GM10248 (cell line): ENCODE data around the gene CACNA1G.

Experiments
- CTCF ChIA-PET: fragments of 300-600 bp; sonication (Branson Sonifier 250); formaldehyde crosslinking; extraction: SDS; loops from one replicate; lab custom pipeline; 2021; ENCODE audit warnings: antibody characterized with exemption; lab: Yijun Ruan, JAX
- POLR2A ChIA-PET: fragments of 350-650 bp; sonication (Branson Sonifier 250); formaldehyde crosslinking; extraction: SDS; loops from one replicate; lab custom pipeline; 2020; ENCODE audit warnings: antibody characterized with exemption; lab: Yijun Ruan, JAX
- DNase-seq: peaks from one replicate; pipeline ENCODE4 v3.0.0; 2012; ENCODE audit errors: extremely low spot score
- TF ChIP-seq, protein P1 (sequence below): IDR thresholded peaks from 2 replicates; pipeline ENCODE4 v1.5.1; 2012; ENCODE audit warnings: mild to moderate bottlenecking, low read depth; ENCODE audit errors: extremely low read depth, missing control alignments, control extremely low read depth

CACNA1G gene

DNA sequence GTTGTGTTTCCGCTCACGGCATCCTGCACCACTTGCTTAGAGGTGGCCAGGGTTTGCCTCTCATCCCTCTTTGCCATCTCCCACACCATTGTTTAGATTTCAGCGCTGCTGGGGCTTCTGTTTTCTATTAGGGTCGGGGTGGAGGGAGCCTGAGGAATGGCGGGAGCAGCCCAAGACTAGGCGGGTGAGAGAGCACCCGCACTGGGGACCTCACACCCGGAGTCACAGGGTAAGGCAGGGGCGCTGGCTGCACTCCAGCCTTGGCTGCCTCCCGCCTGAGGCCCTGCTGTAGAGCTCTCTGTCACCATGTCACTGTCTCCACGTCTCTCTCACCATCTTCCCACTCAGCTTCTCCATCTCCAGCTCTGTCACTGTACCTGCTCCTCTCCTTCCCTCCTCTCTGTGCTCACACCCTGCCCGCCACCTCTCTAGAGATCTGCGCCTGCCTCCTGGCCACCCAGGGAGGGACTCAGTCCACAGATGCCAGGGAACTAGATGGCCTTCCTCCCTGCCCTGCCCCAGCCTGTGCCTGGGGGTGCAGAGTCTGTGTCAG lies 41.4 kb downstream of the CACNA1G start:
- TF ChIP-seq, protein P1, sequence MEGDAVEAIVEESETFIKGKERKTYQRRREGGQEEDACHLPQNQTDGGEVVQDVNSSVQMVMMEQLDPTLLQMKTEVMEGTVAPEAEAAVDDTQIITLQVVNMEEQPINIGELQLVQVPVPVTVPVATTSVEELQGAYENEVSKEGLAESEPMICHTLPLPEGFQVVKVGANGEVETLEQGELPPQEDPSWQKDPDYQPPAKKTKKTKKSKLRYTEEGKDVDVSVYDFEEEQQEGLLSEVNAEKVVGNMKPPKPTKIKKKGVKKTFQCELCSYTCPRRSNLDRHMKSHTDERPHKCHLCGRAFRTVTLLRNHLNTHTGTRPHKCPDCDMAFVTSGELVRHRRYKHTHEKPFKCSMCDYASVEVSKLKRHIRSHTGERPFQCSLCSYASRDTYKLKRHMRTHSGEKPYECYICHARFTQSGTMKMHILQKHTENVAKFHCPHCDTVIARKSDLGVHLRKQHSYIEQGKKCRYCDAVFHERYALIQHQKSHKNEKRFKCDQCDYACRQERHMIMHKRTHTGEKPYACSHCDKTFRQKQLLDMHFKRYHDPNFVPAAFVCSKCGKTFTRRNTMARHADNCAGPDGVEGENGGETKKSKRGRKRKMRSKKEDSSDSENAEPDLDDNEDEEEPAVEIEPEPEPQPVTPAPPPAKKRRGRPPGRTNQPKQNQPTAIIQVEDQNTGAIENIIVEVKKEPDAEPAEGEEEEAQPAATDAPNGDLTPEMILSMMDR: no peak
- ChIA-PET POLR2A (no interaction called here), CTCF (interaction anchor here (1.4 kb wide), 1 partner anchor 9 kb away, joined by 3 read pairs; no protein-coding TSS in a partner anchor)
- DNase-seq: no peak

DNA sequence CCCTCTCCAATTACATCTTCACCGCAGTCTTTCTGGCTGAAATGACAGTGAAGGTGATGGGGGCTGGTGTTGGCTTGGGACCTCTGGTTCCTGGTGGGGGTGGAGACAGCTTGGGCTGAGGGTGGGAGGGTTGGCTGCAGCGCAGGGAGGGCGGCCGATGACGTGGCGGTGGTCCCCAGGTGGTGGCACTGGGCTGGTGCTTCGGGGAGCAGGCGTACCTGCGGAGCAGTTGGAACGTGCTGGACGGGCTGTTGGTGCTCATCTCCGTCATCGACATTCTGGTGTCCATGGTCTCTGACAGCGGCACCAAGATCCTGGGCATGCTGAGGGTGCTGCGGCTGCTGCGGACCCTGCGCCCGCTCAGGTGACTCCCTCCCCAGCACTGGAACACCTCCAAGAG lies 42.3 kb downstream of the CACNA1G start:
- TF ChIP-seq, protein P1: no peak
- ChIA-PET CTCF (interaction anchor here (1.4 kb wide), 1 partner anchor 8 kb away, joined by 3 read pairs; no protein-coding TSS in a partner anchor), POLR2A (interaction anchor here (0.6 kb wide), 1 partner anchor 75 kb away, joined by 3 read pairs; no protein-coding TSS in a partner anchor)
- no peak for DNase-seq

DNA sequence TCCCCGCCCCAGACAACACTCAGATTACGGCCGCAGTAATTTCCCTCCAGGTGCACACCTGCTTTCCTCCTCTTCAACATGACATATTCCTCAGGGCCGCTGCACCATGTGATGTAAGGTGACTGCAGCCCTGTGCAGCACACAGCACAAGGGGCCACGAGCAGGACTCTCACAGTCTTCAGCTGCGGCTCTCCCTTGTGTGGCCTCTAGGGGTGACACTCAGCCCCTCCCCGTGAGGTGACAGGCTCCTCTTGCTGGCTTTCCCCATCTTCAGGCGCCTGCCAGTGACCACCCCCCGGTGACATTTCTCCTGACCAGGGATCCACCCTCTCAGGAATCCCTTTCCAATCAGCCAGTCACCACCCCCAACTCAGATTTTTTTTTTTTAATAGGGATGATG lies 42.8 kb downstream of the CACNA1G start:
- CTCF ChIA-PET: no interaction called here
- DNase-seq: no peak
- TF ChIP-seq, protein P1: no peak
- POLR2A ChIA-PET: no interaction called here

DNA sequence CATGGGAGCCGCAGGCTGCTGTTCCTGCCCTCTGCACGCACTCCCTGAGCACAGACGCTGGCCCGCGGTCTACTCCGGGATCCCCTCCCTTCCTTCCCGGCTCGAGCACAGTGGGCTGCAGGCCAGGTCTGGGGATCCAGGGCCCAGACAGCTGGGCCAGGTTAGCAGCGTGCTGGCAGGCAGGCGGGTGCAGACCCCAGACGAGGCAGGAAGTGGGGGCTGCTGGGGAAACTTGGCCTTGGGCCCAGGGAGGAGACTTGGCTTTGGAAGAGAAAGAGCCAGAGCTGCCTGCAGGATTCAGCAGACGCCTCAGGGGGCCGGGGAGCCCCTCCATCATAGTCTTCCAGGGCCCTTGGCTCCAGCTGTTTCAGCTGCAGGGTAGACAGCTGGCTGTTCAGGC lies 44.0 kb downstream of the CACNA1G start:
- TF ChIP-seq, protein P1: no peak
- ChIA-PET POLR2A (no interaction called here), CTCF (interaction anchor here (1.1 to 1.8 kb wide), 3 partner anchors 22 to 29 kb away, joined by 3 to 4 read pairs (median 3); no protein-coding TSS in a partner anchor)
- DNase-seq: no peak

DNA sequence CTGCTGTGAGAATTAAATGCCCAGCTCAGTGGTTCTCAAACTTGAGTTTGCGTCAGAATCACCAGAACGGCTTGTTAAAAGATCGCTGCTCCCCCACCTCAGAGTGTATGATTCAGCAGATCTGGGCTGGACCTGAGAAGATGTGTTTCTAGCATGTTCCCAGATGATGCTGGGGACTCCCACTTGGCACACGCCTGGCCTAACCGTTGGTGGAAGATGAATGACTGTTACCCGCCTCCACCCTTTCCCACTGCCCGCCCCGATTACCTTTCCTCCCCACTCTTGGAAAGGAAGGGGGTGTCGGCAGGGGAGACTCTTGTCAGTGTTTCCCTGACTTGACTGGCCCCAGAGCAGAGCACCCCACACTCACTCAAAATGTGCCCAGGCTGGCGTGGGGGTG lies 44.9 kb downstream of the CACNA1G start:
- TF ChIP-seq, protein P1: no peak
- ChIA-PET CTCF (interaction anchor here (1.4 to 1.8 kb wide), 4 partner anchors 19 to 28 kb away, joined by 3 to 4 read pairs (median 4); no protein-coding TSS in a partner anchor), POLR2A (no interaction called here)
- no peak for DNase-seq

DNA sequence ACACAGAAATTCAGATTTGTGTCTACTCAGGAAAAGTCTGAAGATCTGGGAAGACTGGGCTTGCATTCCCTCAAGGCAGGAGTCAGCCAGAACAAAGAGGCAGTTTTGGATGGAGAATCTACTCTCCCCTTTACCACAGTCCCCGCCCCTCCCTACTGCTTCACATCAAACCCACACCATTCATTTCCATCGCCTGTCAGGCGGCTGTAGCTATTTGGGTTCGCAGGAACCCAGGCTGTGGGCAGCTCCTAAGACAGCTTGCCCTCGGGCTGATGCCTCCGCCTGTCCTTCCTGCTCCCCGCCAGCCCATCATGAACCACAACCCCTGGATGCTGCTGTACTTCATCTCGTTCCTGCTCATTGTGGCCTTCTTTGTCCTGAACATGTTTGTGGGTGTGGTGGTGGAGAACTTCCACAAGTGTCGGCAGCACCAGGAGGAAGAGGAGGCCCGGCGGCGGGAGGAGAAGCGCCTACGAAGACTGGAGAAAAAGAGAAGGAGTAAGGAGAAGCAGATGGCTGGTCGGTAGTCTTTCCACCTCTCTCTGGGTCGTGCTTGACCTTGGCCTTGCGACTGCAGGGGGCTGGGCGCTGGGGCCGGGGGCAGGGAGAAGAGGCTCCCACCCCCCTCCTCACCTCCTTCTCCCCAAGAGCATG lies 47.1 kb downstream of the CACNA1G start:
- no peak for DNase-seq
- ChIA-PET POLR2A (no interaction called here), CTCF (interaction anchor here (1.9 kb wide), 1 partner anchor 16 kb away, joined by 4 read pairs; no protein-coding TSS in a partner anchor)
- TF ChIP-seq, protein P1: no peak
